Adipose tissue (tissue), 3 donors: Measurements from ENCODE around the gene GINS2. TPM values are rescaled to one million over a fixed set of nuclear protein-coding genes. Genes with fewer than 3 reads are reported as not detected.

Source experiments
- H3K27ac ChIP-seq: one replicate; pipeline ENCODE4 v1.5.1; 2013; ENCODE audit warnings: low read depth, low read length
- WGBS, 3 donors: extraction: QIAGEN DNeasy Blood & Tissue Kit; methylation state at CpG; one replicate each; pipeline ENCODE4 v1.1.7; 2013; 5-methylcytosine and 5-hydroxymethylcytosine counted together
- polyA plus RNA-seq, 3 donors: library from polyadenylated mRNA; stranded (reverse); fragments of 200-250 nt; gene quantifications; one replicate each; pipeline ENCODE4 v1.2.3, GENCODE V29; 2013
- donor health status: healthy with polysubstance abuse.
- donor health status: Bipolar disorder and iron deficiency.
- donor health status: healthy.

The GINS2 gene
- polyA plus RNA-seq, 3 donors, result 0.22 to 1.1 (median 0.62) TPM

GRCh38 chr16:85698459-85698891 lies 9.7 kb upstream of the GINS2 start:
- 86 to 88% (median 88%) methylated on average over 7 of the region's 7 CpGs for WGBS, 3 donors
- H3K27ac ChIP-seq, result no peak overlapping the region

GRCh38 chr16:85697431-85697830 lies 8.7 kb upstream of the GINS2 start:
- no peak overlapping the region for H3K27ac ChIP-seq
- WGBS, 3 donors, result 55 to 77% (median 76%) methylated on average over 14 of the region's 14 CpGs

GRCh38 chr16:85696781-85697180 lies 8.0 kb upstream of the GINS2 start:
- no peak overlapping the region for H3K27ac ChIP-seq
- 68 to 91% (median 76%) methylated on average over 16 of the region's 16 CpGs for WGBS, 3 donors

GRCh38 chr16:85695196-85696128 lies 6.7 kb upstream of the GINS2 start:
- no peak overlapping the region for H3K27ac ChIP-seq
- WGBS, 3 donors, result 75 to 77% (median 75%) methylated on average over 24 of the region's 24 CpGs

- WGBS, 3 donors, result 24 to 49% (median 48%) methylated on average over 7 of the region's 7 CpGs
- H3K27ac ChIP-seq, result no peak overlapping the region
These were observed 1.8 kb upstream of the GINS2 start for GRCh38 chr16:85690469-85691064.

DNA sequence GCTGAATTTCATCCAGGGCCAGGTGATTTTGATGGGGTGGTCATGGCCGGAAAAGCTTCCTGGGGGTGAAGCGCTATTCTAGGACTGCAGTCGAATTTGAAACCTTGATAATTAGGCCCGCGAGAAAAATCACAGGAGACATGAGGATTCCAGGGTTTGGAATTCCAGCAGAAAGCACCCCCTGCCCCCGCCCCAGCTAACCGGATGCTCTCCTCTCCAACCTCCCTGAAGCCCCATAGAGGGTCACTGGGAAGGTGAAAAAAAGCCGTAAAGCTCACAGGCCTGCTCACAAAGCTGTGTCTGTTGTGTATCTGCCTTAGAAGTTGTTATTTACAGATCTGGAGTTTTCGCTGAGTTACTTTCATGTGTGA lies 1.2 kb upstream of the GINS2 start:
- WGBS, 3 donors, result 45 to 68% (median 58%) methylated on average over 9 of the region's 9 CpGs
- no peak overlapping the region for H3K27ac ChIP-seq

GRCh38 chr16:85689285-85689949 lies 663 bp upstream of the GINS2 start:
- no peak overlapping the region for H3K27ac ChIP-seq
- WGBS, 3 donors, result 16 to 41% (median 38%) methylated on average over 27 of the region's 27 CpGs

GRCh38 chr16:85687651-85688471 lies 893 bp downstream of the GINS2 start:
- H3K27ac ChIP-seq, result no peak overlapping the region
- 74 to 85% (median 76%) methylated on average over 44 to 49 of the region's 49 CpGs for WGBS, 3 donors

GRCh38 chr16:85686912-85687591 lies 1.7 kb downstream of the GINS2 start:
- WGBS, 3 donors, result 78 to 90% (median 83%) methylated on average over 15 of the region's 15 CpGs
- H3K27ac ChIP-seq, result no peak overlapping the region

GRCh38 chr16:85685251-85685650 lies 3.5 kb downstream of the GINS2 start:
- 91 to 95% (median 95%) methylated on average over 2 of the region's 2 CpGs for WGBS, 3 donors
- H3K27ac ChIP-seq, result no peak overlapping the region

DNA sequence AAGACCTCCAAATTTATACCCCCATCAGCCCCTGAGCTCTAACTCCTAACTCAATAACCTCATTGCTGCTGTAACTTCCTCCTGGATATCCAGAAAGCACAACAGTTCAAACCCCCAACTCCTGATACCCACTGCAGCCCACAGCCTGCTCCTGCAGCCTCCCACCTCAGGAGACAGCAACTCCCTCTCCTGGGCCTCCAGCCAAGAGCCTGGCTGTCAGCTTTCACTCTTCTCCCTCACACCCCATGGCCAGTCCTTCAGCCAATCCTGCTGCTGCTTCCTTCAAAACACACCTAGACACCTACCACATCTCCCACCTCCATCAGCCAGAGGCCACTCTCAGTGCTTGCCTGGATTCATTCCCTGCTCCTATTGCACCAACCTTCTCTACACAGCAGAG lies 5.4 kb downstream of the GINS2 start:
- H3K27ac ChIP-seq, result no peak overlapping the region

DNA sequence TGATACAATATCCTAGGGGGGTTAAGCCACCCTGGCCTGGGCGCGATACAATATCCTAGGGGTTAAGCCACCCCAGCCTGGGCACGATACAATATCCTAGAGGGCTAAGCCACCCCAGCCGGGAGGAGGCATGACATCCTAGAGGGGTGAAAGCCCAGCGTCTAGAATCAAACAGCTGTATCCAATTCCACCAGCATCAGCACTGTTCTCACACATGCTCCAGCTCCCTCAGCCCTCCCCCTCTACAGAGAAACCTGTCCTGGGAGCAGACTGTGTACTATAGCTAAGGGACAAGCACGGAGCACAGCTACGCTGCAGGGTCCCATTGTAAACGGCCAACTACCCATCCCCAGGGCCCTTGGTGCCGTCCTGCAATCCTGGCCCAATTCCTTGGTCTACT lies 6.2 kb downstream of the GINS2 start:
- WGBS, 3 donors, result 83 to 91% (median 88%) methylated on average over 9 of the region's 9 CpGs
- no peak overlapping the region for H3K27ac ChIP-seq

GRCh38 chr16:85681255-85681654 lies 7.5 kb downstream of the GINS2 start:
- 77 to 88% (median 86%) methylated on average over 8 of the region's 8 CpGs for WGBS, 3 donors
- H3K27ac ChIP-seq, result no peak overlapping the region

DNA sequence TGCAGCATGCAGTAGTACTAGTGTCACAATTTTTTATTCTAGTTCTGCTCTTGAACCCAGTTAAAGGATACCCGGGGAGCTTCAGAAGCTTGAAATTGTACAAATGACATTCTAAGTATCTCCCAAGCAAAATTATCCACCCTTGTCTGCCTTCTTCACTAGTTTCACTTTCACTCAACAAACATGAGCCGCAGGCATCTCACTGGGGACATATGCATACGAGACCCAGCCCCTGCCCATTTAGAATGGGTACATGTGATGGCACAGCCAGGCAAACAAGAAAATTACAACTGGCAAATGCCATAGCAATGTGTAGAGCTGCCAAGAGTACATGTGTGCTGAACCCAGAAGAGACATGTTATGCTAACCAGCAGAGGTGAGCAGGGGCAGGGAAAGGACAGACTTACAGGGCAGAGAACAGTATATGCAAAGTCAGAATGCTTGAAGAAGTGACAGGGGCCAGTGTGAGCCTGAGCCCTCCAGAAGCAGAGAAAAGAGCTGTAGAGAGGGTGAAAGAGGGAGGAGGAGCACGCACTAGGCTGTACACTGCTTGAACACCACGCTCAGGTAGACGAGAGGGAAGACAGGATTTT lies 8.3 kb downstream of the GINS2 start:
- WGBS, 3 donors, result 83 to 90% (median 89%) methylated on average over 6 of the region's 6 CpGs
- H3K27ac ChIP-seq, result no peak overlapping the region

GRCh38 chr16:85679870-85680269 lies 8.9 kb downstream of the GINS2 start:
- WGBS, 3 donors, result 90 to 96% (median 94%) methylated on average over 6 of the region's 6 CpGs

GRCh38 chr16:85678821-85679220 lies 9.9 kb downstream of the GINS2 start:
- no peak overlapping the region for H3K27ac ChIP-seq
- 68 to 96% (median 91%) methylated on average over 5 of the region's 5 CpGs for WGBS, 3 donors

More at GRCh38 chr16:85679870-85680269, 8.9 kb downstream of the GINS2 start:
- no peak overlapping the region for H3K27ac ChIP-seq

GRCh38 chr16:85678016-85678415 lies 10.7 kb downstream of the GINS2 start:
- 61 to 84% (median 82%) methylated on average over 8 of the region's 8 CpGs for WGBS, 3 donors
- no peak overlapping the region for H3K27ac ChIP-seq
